SU-DHL-6 (cell line): ENCODE results near the gene ATP6V1B1.

Source experiments
- H2AFZ ChIP-seq: fragments of 200-600 bp; sonication (generic); 2 replicates; pipeline ENCODE4 v1.6.1; 2014; ENCODE audit warnings: low read depth, mild to moderate bottlenecking, moderate library complexity, mixed read lengths, antibody characterized with exemption, low read length; ENCODE audit not compliant: severe bottlenecking
- H3F3A ChIP-seq: fragments of 200-600 bp; shearing (Covaris generic); 2 replicates; pipeline ENCODE4 v1.6.0; 2016; ENCODE audit warnings: antibody characterized with exemption, mild to moderate bottlenecking; ENCODE audit not compliant: insufficient read depth
- H3K27ac ChIP-seq: fragments of 200-600 bp; sonication (generic); 2 replicates; pipeline ENCODE4 v1.5.1; 2016; ENCODE audit warnings: low read depth, mild to moderate bottlenecking, low read length, moderate library complexity, mixed read lengths
- H3K27me3 ChIP-seq: fragments of 200-600 bp; sonication (generic), shearing (Covaris generic); 2 replicates; pipeline ENCODE4 v1.6.0; 2014; ENCODE audit warnings: mild to moderate bottlenecking, low read length
- H3K36me3 ChIP-seq: fragments of 200-600 bp; sonication (generic); 2 replicates; pipeline ENCODE4 v1.6.1; 2014; ENCODE audit warnings: mild to moderate bottlenecking, low read length, mixed read lengths
- H3K4me2 ChIP-seq: fragments of 300-600, 200-600 bp; shearing (Covaris generic), sonication (generic); 2 replicates; pipeline ENCODE4 v1.6.0; 2014; ENCODE audit warnings: low read length, low read depth, mild to moderate bottlenecking; ENCODE audit not compliant: poor library complexity, severe bottlenecking
- H3K4me3 ChIP-seq: fragments of 200-600 bp; sonication (generic); 2 replicates; pipeline ENCODE4 v1.5.1; 2014; ENCODE audit warnings: antibody characterized with exemption, low read length, mild to moderate bottlenecking, mixed read lengths; ENCODE audit not compliant: insufficient read depth, poor library complexity, severe bottlenecking
- H3K79me2 ChIP-seq: fragments of 200-600 bp; sonication (generic); 2 replicates; pipeline ENCODE4 v1.6.1; 2014; ENCODE audit warnings: mild to moderate bottlenecking, low read length, moderate library complexity; ENCODE audit not compliant: insufficient read depth
- H3K9ac ChIP-seq: fragments of 200-600 bp; sonication (generic); 2 replicates; pipeline ENCODE4 v1.7.0; 2014; ENCODE audit warnings: mild to moderate bottlenecking, low read length
- H3K9me2 ChIP-seq: fragments of 200-600 bp; sonication (generic); replicated peaks from 2 replicates; pipeline ENCODE4 v1.6.1; 2014; ENCODE audit warnings: low read length; ENCODE audit not compliant: insufficient read depth
- H3K9me3 ChIP-seq: fragments of 200-600 bp; sonication (generic); 2 replicates; pipeline ENCODE4 v1.6.1; 2014; ENCODE audit warnings: low read length, mixed read lengths; ENCODE audit not compliant: insufficient read depth
- H4K20me1 ChIP-seq: fragments of 200-600 bp; sonication (generic); 2 replicates; pipeline ENCODE4 v1.6.1; 2014; ENCODE audit warnings: low read depth, mild to moderate bottlenecking, antibody characterized with exemption, low read length, moderate library complexity, mixed read lengths
- CTCF ChIP-seq: fragments of 200-600 bp; sonication (generic); IDR thresholded peaks from one replicate; pipeline ENCODE4 v1.5.1; 2017; ENCODE audit warnings: antibody characterized with exemption, mild to moderate bottlenecking, low read length, moderate library complexity; ENCODE audit not compliant: insufficient read depth, poor library complexity, severe bottlenecking
- EZH2phosphoT487 ChIP-seq: fragments of 200-600 bp; sonication (generic), shearing (Covaris generic); conservative IDR thresholded peaks from 2 replicates; pipeline ENCODE4 v1.6.1; 2018; ENCODE audit warnings: mild to moderate bottlenecking, antibody characterized with exemption, low read length, moderate library complexity, mixed read lengths

ATP6V1B1 gene

GRCh38 chr2:70902067-70902442, 33.6 kb upstream of the ATP6V1B1 start:
- Histone ChIP-seq H3K4me2 (no peak overlapping the region), H3K9ac (no peak overlapping the region), H3F3A (no peaks in the 10 kb centered on the region), H3K4me3 (no peak overlapping the region), H3K27me3 (no peaks in the 10 kb centered on the region), H3K36me3 (no peaks in the 10 kb centered on the region), H3K9me2 (no peaks in the 10 kb centered on the region), H3K27ac (no peak overlapping the region), H3K79me2 (no peaks in the 10 kb centered on the region), H2AFZ (no peak overlapping the region), H3K9me3 (no peaks in the 10 kb centered on the region), H4K20me1 (no peaks in the 10 kb centered on the region)
- TF ChIP-seq EZH2phosphoT487: no peak

DNA sequence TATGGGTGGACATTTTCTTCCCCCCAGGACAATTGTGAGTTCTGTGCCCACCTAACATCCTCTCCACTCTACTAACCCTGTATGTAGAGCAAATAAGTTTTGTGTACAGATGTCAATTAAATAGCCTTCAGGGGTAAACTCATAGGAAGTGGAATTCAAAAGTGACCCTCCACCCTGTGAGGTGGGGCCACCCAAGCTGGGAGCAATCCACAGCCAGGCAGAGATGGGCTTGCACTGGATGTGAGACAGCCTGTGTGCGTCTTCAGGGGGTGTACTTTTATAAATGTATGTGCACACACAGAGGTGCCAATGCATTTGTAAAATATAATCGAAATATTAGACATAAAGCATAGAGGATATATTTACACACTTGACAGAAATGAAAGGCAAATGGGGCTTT, 33.1 kb upstream of the ATP6V1B1 start:
- no peaks in the 10 kb centered on the region for H3F3A ChIP-seq
- TF ChIP-seq EZH2phosphoT487: no peak
- TF ChIP-seq CTCF: no peak

GRCh38 chr2:70903171-70903570, 32.5 kb upstream of the ATP6V1B1 start:
- no peaks in the 10 kb centered on the region for H3K79me2 ChIP-seq
- no peak overlapping the region for H3K9ac ChIP-seq
- TF ChIP-seq CTCF: no peak
- TF ChIP-seq EZH2phosphoT487: no peak
- no peak overlapping the region for H2AFZ ChIP-seq
- no peaks in the 10 kb centered on the region for H3K9me2 ChIP-seq
- H3K36me3 ChIP-seq: no peaks in the 10 kb centered on the region
- no peak overlapping the region for H3K27ac ChIP-seq
- no peaks in the 10 kb centered on the region for H3K9me3 ChIP-seq
- H4K20me1 ChIP-seq: no peaks in the 10 kb centered on the region
- no peaks in the 10 kb centered on the region for H3K27me3 ChIP-seq
- no peak overlapping the region for H3K4me2 ChIP-seq
- H3K4me3 ChIP-seq: no peak overlapping the region
- no peaks in the 10 kb centered on the region for H3F3A ChIP-seq

More for the DNA sequence above, 33.1 kb upstream of the ATP6V1B1 start:
- Histone ChIP-seq H3K27ac (no peak overlapping the region), H3K4me2 (no peak overlapping the region), H3K27me3 (no peaks in the 10 kb centered on the region), H2AFZ (no peak overlapping the region), H3K9me2 (no peaks in the 10 kb centered on the region), H3K36me3 (no peaks in the 10 kb centered on the region), H3K9ac (no peak overlapping the region), H3K79me2 (no peaks in the 10 kb centered on the region), H3K9me3 (no peaks in the 10 kb centered on the region), H4K20me1 (no peaks in the 10 kb centered on the region), H3K4me3 (no peak overlapping the region)

DNA sequence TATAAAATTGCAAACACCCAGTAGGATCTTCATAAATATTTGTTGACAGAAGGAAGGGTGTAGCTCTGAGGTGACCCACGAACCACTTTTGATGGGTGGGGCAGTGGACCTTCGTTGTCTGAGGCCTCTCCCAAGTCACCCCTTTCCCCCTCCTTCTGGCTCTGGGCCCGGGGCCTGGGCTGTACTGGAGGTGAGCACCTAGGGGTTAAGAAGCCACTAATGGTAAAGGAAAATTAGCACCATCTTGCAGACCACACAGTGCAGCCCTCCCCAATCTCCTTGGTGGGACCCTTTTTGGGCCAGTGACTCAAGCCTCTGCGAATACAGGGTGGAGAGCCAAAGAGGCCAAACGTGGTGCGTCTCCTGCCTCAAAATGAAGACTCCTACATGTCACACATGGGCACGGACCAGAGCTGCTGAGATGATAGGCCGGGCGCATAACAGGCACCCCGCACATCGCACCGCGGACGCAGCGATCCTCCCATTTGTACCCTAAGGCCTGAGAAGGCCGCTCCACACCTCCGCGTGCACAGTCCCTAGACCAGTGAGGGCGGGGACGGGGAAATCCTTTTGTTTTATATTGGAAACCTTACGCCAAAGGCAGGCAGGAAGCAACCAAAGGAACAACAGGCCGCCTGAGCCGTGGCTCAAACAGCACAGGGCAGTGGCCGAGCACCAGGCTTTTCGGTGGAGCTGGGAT, 31.9 kb upstream of the ATP6V1B1 start:
- Histone ChIP-seq H3K27me3 (no peaks in the 10 kb centered on the region), H3K4me2 (no peak overlapping the region), H3K36me3 (no peaks in the 10 kb centered on the region), H2AFZ (no peak overlapping the region), H3K4me3 (no peak overlapping the region), H3K9me3 (no peaks in the 10 kb centered on the region), H3K27ac (no peak overlapping the region), H4K20me1 (no peaks in the 10 kb centered on the region), H3F3A (no peaks in the 10 kb centered on the region), H3K79me2 (no peaks in the 10 kb centered on the region), H3K9ac (no peak overlapping the region), H3K9me2 (no peaks in the 10 kb centered on the region)
- no peak for TF ChIP-seq CTCF
- no peak for TF ChIP-seq EZH2phosphoT487
